ENCODE data around the gene STAB2.

The STAB2 gene

DNA sequence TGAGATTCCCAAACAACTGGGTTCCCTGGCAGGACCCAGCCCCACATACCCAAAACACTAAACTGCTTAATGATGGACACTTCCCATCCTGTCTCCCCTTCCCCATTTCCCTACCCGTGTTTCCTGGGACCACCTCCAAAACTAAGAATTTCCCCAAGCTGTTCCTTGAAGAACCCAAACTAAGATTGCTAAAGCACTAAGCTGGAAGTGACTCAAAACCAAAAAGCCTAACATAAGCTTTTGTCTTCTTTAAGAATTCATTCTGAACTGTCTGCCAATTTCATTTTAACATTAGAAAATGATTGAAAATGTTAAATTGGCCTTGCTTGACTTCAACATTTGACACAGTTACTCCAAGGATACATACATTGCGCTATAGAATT lies 29.5 kb upstream of the STAB2 start:
- Histone ChIP-seq H3K4me3 (ENCODE audit: low read depth, low read length, poor library complexity, severe bottlenecking) (no peak overlapping the region), H3F3A (ENCODE audit: insufficient read depth, low read length) (no peaks in the 10 kb centered on the region), H3K9ac (ENCODE audit: low read length) (no peak overlapping the region), H2AFZ (ENCODE audit: low read length) (no peak overlapping the region), H3K27me3 (ENCODE audit: insufficient read depth, low read length) (no peaks in the 10 kb centered on the region), H3K79me2 (ENCODE audit: insufficient read depth, low read length) (no peaks in the 10 kb centered on the region), H3K36me3 (ENCODE audit: insufficient read depth, low read length) (no peaks in the 10 kb centered on the region), H4K20me1 (ENCODE audit: insufficient read depth, low read length) (no peaks in the 10 kb centered on the region), H3K27ac (ENCODE audit: low read depth, low read length, poor library complexity, severe bottlenecking) (no peak overlapping the region), H3K4me1 (ENCODE audit: insufficient read depth, low read length, severe bottlenecking) (no peaks in the 10 kb centered on the region), H3K9me3 (ENCODE audit: low read length) (no peaks in the 10 kb centered on the region), H3K4me2 (ENCODE audit: low read length) (no peak overlapping the region), H3K9me2 (ENCODE audit: low read depth, low read length) (no peaks in the 10 kb centered on the region)
- TF ChIP-seq EZH2 (IDR thresholded peaks at IDR 0.05; ENCODE audit: borderline replicate concordance, low read length) = no peak
- TF ChIP-seq, protein P1, sequence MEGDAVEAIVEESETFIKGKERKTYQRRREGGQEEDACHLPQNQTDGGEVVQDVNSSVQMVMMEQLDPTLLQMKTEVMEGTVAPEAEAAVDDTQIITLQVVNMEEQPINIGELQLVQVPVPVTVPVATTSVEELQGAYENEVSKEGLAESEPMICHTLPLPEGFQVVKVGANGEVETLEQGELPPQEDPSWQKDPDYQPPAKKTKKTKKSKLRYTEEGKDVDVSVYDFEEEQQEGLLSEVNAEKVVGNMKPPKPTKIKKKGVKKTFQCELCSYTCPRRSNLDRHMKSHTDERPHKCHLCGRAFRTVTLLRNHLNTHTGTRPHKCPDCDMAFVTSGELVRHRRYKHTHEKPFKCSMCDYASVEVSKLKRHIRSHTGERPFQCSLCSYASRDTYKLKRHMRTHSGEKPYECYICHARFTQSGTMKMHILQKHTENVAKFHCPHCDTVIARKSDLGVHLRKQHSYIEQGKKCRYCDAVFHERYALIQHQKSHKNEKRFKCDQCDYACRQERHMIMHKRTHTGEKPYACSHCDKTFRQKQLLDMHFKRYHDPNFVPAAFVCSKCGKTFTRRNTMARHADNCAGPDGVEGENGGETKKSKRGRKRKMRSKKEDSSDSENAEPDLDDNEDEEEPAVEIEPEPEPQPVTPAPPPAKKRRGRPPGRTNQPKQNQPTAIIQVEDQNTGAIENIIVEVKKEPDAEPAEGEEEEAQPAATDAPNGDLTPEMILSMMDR (IDR thresholded peaks at IDR 0.05; ENCODE audit: low read length) = no peak

DNA sequence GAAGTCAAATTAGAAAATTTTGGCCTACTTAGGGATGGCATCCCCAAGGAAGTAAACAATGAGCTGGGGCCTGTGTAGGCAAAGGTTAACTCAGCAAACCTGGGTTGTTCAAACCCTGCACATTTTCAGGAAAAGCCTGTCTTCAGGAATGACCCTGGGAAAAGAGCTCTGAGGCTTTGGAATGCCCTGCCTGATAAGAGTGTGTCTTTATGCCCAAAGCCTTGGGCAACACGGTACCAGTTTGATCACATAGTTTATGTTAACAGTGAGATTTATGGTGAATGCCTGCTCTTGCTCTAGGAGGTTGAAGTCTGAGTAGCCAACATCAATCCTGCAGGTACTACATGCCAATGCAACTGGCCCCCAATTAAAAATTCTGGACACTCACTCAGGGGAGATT lies 28.2 kb upstream of the STAB2 start:
- no peak overlapping the region for H3K9ac ChIP-seq (ENCODE audit: low read length)
- H3K36me3 ChIP-seq (ENCODE audit: insufficient read depth, low read length) = no peaks in the 10 kb centered on the region
- no peak overlapping the region for H3K4me2 ChIP-seq (ENCODE audit: low read length)
- H3K27ac ChIP-seq (ENCODE audit: low read depth, low read length, poor library complexity, severe bottlenecking) = no peak overlapping the region
- no peaks in the 10 kb centered on the region for H3K9me2 ChIP-seq (ENCODE audit: low read depth, low read length)
- H4K20me1 ChIP-seq (ENCODE audit: insufficient read depth, low read length) = no peaks in the 10 kb centered on the region
- no peaks in the 10 kb centered on the region for H3K4me1 ChIP-seq (ENCODE audit: insufficient read depth, low read length, severe bottlenecking)
- no peak overlapping the region for H2AFZ ChIP-seq (ENCODE audit: low read length)
- no peaks in the 10 kb centered on the region for H3F3A ChIP-seq (ENCODE audit: insufficient read depth, low read length)
- H3K9me3 ChIP-seq (ENCODE audit: low read length) = no peaks in the 10 kb centered on the region
- H3K27me3 ChIP-seq (ENCODE audit: insufficient read depth, low read length) = no peaks in the 10 kb centered on the region
- no peak overlapping the region for H3K4me3 ChIP-seq (ENCODE audit: low read depth, low read length, poor library complexity, severe bottlenecking)
- no peaks in the 10 kb centered on the region for H3K79me2 ChIP-seq (ENCODE audit: insufficient read depth, low read length)
- TF ChIP-seq EZH2 (IDR thresholded peaks at IDR 0.05; ENCODE audit: borderline replicate concordance, low read length) = no peak
- TF ChIP-seq, protein P1 (IDR thresholded peaks at IDR 0.05; ENCODE audit: low read length) = no peak

DNA sequence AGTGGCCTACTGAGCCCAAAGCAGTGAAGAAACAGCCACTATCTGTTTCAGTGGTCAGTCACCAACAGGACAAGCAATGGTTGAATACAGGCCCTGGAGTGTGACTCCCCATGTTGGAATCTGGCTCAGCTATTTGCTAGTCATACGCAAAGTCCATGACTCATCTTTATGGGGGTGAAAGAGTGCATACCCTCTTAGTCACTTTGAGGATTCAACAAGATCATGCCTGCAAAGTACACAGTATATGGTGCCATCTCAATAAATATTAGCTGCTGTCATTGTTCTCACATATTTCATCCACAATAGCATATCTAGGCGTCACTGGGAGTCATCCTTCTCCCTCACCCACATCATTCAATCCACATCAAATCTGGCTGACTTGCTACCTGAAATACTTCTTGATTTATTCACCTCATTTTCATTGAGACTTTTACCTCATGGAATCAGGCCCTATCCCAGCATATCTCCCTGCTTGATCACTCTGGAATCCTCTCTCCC lies 26.4 kb upstream of the STAB2 start:
- Histone ChIP-seq H3K27me3 (ENCODE audit: insufficient read depth, low read length) (no peaks in the 10 kb centered on the region), H3K9ac (ENCODE audit: low read length) (no peak overlapping the region), H3F3A (ENCODE audit: insufficient read depth, low read length) (no peaks in the 10 kb centered on the region), H3K4me3 (ENCODE audit: low read depth, low read length, poor library complexity, severe bottlenecking) (no peak overlapping the region), H3K9me3 (ENCODE audit: low read length) (no peaks in the 10 kb centered on the region), H3K4me1 (ENCODE audit: insufficient read depth, low read length, severe bottlenecking) (no peaks in the 10 kb centered on the region), H2AFZ (ENCODE audit: low read length) (no peak overlapping the region), H3K79me2 (ENCODE audit: insufficient read depth, low read length) (no peaks in the 10 kb centered on the region), H4K20me1 (ENCODE audit: insufficient read depth, low read length) (no peaks in the 10 kb centered on the region), H3K9me2 (ENCODE audit: low read depth, low read length) (no peaks in the 10 kb centered on the region), H3K36me3 (ENCODE audit: insufficient read depth, low read length) (no peaks in the 10 kb centered on the region), H3K4me2 (ENCODE audit: low read length) (no peak overlapping the region), H3K27ac (ENCODE audit: low read depth, low read length, poor library complexity, severe bottlenecking) (no peak overlapping the region)
- no peak for TF ChIP-seq EZH2 (IDR thresholded peaks at IDR 0.05; ENCODE audit: borderline replicate concordance, low read length)
- TF ChIP-seq, protein P1 (IDR thresholded peaks at IDR 0.05; ENCODE audit: low read length) = no peak
